Measurements from ENCODE around the gene TAF11L13.
"Not testable (repeated sequence)": the region's sequence is repeated elsewhere in the genome, so short reads cannot be mapped to it uniquely, and the experiment has no call there.

DNA sequence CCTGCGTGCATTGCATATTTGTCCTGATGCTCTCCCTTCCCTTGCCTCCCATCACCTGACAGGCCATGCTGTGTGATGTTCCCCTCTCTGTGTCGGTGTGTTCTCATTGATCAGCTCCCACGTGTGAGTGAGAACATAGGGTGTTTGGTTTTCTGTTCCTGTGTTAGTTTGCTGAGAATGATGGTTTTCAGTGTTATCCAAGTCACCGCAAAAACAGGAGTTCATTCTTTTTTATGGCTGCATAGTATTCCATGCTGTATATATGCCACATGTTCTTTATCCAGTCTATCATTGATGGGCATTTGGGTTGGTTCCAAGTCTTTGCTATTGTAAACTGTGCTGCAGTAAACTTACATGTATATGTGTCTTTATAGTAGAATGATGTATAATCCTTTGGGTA lies 24.4 kb upstream of the TAF11L13 start:
- TF ChIP-seq, protein P1, sequence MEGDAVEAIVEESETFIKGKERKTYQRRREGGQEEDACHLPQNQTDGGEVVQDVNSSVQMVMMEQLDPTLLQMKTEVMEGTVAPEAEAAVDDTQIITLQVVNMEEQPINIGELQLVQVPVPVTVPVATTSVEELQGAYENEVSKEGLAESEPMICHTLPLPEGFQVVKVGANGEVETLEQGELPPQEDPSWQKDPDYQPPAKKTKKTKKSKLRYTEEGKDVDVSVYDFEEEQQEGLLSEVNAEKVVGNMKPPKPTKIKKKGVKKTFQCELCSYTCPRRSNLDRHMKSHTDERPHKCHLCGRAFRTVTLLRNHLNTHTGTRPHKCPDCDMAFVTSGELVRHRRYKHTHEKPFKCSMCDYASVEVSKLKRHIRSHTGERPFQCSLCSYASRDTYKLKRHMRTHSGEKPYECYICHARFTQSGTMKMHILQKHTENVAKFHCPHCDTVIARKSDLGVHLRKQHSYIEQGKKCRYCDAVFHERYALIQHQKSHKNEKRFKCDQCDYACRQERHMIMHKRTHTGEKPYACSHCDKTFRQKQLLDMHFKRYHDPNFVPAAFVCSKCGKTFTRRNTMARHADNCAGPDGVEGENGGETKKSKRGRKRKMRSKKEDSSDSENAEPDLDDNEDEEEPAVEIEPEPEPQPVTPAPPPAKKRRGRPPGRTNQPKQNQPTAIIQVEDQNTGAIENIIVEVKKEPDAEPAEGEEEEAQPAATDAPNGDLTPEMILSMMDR (conservative IDR thresholded peaks at IDR 0.05) = not testable (repeated sequence)
- TF ChIP-seq EZH2 (IDR thresholded peaks at IDR 0.05; ENCODE audit: low read depth) = not testable (repeated sequence)

All from PC-9 (cell line).